ENCODE results near the gene RNF144B. TPM values are rescaled to one million over a fixed set of nuclear protein-coding genes. Genes with fewer than 3 reads are reported as not detected.

The RNF144B gene
- total and polyA plus RNA-seq, 10 of the 15 experiments (the other 5 are each of a cell fraction or from before 2014, with no cell fraction given) = 0.03 to 0.18 (median 0.14) TPM

DNA sequence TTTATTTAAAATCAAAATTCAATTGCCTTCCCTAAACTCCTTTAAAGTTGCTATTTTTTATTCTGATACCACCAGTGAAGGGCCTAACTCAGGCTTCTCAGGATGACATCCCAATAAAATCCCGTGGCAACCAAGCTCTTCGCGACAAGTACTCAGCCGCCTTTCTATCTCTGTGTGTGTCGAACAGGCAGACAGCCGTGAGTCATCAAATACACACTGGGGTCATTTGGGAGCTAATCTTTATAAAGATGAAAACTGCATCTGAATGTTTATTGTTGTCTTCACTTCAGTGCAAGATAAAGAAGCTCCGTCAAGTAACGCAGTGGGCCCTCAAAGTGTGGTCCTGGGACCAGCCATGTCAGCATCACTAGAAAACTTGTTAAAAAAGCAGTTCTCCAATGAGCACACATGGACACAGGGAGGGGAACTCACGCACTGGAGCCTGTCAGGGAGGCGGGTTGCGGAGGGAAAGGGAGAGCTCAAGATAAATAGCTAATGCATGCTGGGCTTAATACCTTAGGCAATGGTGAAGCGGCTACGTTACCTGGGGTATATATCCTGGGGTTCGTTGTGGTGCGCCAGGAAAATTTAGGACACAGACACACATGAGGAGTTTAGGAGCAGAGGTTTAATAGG is 119.3 kb downstream of the RNF144B start:
- intact Hi-C loops (cut with micrococcal nuclease; ENCODE audit: unreplicated experiment) = loop anchor here (10.0 kb wide), 1 partner anchor 382 kb away; the partner anchor contains the start of gene NHLRC1
- ATAC-seq = no peak
- SMC1A ChIA-PET (ENCODE audit: uncharacterized antibody, unreplicated experiment) = interaction anchor here (0.6 to 6.5 kb wide), 5 partner anchors 113 to 183 kb away, joined by 3 to 101 read pairs (median 4); no protein-coding TSS in a partner anchor

More for the DNA sequence above, 119.3 kb downstream of the RNF144B start:
- ChIA-PET POLR2A (interaction anchor here (1.1 kb wide), 1 partner anchor 808 kb away, joined by 3 read pairs; no protein-coding TSS in a partner anchor), CTCF (interaction anchor here (0.5 to 7.5 kb wide), 6 partner anchors 69 to 1543 kb away, joined by 3 to 126 read pairs (median 3); no protein-coding TSS in a partner anchor), RAD21 (ENCODE audit: unreplicated experiment) (interaction anchor here (0.7 to 4.4 kb wide), 5 partner anchors 28 to 690 kb away, joined by 3 to 16 read pairs (median 3); no protein-coding TSS in a partner anchor)
- H4K20me1 ChIP-seq (ENCODE audit: control insufficient read depth, insufficient read depth) = no peaks in the 10 kb centered on the region
- TF ChIP-seq NKRF (conservative IDR thresholded peaks at IDR 0.05) (no peak), CEBPZ (IDR thresholded peaks at IDR 0.05; ENCODE audit: low read depth, low read length) (no peak), FOXK2 (IDR thresholded peaks at IDR 0.05) (no peak), CHD1 (IDR thresholded peaks at IDR 0.05; ENCODE audit: low read depth, low read length) (no peak), BCLAF1 (IDR thresholded peaks at IDR 0.05) (no peak), LARP7 (IDR thresholded peaks at IDR 0.05) (no peak), SREBF1 (IDR thresholded peaks at IDR 0.05; ENCODE audit: low read length) (no peak)
- TF ChIP-seq, protein P1, sequence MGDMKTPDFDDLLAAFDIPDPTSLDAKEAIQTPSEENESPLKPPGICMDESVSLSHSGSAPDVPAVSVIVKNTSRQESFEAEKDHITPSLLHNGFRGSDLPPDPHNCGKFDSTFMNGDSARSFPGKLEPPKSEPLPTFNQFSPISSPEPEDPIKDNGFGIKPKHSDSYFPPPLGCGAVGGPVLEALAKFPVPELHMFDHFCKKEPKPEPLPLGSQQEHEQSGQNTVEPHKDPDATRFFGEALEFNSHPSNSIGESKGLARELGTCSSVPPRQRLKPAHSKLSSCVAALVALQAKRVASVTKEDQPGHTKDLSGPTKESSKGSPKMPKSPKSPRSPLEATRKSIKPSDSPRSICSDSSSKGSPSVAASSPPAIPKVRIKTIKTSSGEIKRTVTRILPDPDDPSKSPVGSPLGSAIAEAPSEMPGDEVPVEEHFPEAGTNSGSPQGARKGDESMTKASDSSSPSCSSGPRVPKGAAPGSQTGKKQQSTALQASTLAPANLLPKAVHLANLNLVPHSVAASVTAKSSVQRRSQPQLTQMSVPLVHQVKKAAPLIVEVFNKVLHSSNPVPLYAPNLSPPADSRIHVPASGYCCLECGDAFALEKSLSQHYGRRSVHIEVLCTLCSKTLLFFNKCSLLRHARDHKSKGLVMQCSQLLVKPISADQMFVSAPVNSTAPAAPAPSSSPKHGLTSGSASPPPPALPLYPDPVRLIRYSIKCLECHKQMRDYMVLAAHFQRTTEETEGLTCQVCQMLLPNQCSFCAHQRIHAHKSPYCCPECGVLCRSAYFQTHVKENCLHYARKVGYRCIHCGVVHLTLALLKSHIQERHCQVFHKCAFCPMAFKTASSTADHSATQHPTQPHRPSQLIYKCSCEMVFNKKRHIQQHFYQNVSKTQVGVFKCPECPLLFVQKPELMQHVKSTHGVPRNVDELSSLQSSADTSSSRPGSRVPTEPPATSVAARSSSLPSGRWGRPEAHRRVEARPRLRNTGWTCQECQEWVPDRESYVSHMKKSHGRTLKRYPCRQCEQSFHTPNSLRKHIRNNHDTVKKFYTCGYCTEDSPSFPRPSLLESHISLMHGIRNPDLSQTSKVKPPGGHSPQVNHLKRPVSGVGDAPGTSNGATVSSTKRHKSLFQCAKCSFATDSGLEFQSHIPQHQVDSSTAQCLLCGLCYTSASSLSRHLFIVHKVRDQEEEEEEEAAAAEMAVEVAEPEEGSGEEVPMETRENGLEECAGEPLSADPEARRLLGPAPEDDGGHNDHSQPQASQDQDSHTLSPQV (IDR thresholded peaks at IDR 0.05) = no peak
- 0 out of 4 replicates have a peak, but pooled peaks cover 0 to 4% of the 10 kb centered on the region in 2 experiments for H3K27me3 ChIP-seq (replicated peaks in 1 of 2; ENCODE audit: control insufficient read depth in 2 of 2, insufficient read depth in 2 of 2, low read length in 1 of 2)
- FAIRE-seq = no peak
- H3K4me2 ChIP-seq (ENCODE audit: control insufficient read depth, insufficient read depth) = no peak overlapping the region
- no peak for DNase-seq (ENCODE audit: low read depth, low spot score)
- no peaks in the 10 kb centered on the region for H3K9me3 ChIP-seq (replicated peaks; ENCODE audit: control insufficient read depth, insufficient read depth, low read length)
- no TSS peak for BruUV-seq (replicated peaks)
- in situ Hi-C loops (cut with MboI) = no loop called here
- H3K27ac ChIP-seq (ENCODE audit: control insufficient read depth, insufficient read depth) = no peak overlapping the region
- no peak overlapping the region for H3K9ac ChIP-seq (ENCODE audit: control insufficient read depth, insufficient read depth, low read length)
- H3K79me2 ChIP-seq (ENCODE audit: control insufficient read depth, insufficient read depth, low read length) = no peaks in the 10 kb centered on the region
- no peaks in the 10 kb centered on the region for H3K4me1 ChIP-seq (ENCODE audit: control insufficient read depth, insufficient read depth, low read length)
- H3K36me3 ChIP-seq (ENCODE audit: control insufficient read depth in 2 of 2, insufficient read depth in 2 of 2, low read length in 1 of 2) = no peaks in the 10 kb centered on the region
- WGBS (ENCODE audit: insufficient coverage, insufficient replicate concordance, low lambda C conversion rate, missing lambda C conversion rate) = 73% methylated on average over 15 of the region's 15 CpGs
- no peak overlapping the region for H2AFZ ChIP-seq (ENCODE audit: control insufficient read depth, low read depth, low read length)
- H3K4me3 ChIP-seq = no peak overlapping the region
